Measurements from ENCODE around the gene RXFP3. TPM values are rescaled to one million over a fixed set of nuclear protein-coding genes. Genes with fewer than 3 reads are reported as not detected.

The RXFP3 gene
- not detected for total RNA-seq

- DNase-seq (ENCODE audit: low spot score): no peak
- WGBS: 4% methylated on average over 15 of the region's 45 CpGs
- no peaks in the 10 kb centered on the region for H3K4me1 ChIP-seq (replicated peaks)
- no peaks in the 10 kb centered on the region for H3K9me3 ChIP-seq
- TF ChIP-seq, protein P1, sequence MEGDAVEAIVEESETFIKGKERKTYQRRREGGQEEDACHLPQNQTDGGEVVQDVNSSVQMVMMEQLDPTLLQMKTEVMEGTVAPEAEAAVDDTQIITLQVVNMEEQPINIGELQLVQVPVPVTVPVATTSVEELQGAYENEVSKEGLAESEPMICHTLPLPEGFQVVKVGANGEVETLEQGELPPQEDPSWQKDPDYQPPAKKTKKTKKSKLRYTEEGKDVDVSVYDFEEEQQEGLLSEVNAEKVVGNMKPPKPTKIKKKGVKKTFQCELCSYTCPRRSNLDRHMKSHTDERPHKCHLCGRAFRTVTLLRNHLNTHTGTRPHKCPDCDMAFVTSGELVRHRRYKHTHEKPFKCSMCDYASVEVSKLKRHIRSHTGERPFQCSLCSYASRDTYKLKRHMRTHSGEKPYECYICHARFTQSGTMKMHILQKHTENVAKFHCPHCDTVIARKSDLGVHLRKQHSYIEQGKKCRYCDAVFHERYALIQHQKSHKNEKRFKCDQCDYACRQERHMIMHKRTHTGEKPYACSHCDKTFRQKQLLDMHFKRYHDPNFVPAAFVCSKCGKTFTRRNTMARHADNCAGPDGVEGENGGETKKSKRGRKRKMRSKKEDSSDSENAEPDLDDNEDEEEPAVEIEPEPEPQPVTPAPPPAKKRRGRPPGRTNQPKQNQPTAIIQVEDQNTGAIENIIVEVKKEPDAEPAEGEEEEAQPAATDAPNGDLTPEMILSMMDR (IDR thresholded peaks at IDR 0.05): no peak
- TF ChIP-seq POLR2A (IDR thresholded peaks at IDR 0.05): no peak
- no peak for TF ChIP-seq POLR2AphosphoS5 (IDR thresholded peaks at IDR 0.05)
- H3K36me3 ChIP-seq: no peaks in the 10 kb centered on the region
- H3K27me3 ChIP-seq (replicated peaks; ENCODE audit: insufficient read depth): peaks cover 27% of the 10 kb centered on the region
- no peak within 1 kb of the TSS for H3K27ac ChIP-seq
- intact Hi-C loops (cut with DNase I): loop anchor here (5.0 to 10.0 kb wide), 2 partner anchors 462 to 504 kb away; no protein-coding TSS in a partner anchor
- H3K4me3 ChIP-seq: peak within 1 kb of the TSS in 1 of 2 donors; percentile 2
Measured at GRCh38 chr5:33936381-33937016, at the start of gene RXFP3. Gene RXFP3, plus strand, starts transcription at chr5:33936386. Its CDS starts 355 bp downstream, at chr5:33936741.

DNA sequence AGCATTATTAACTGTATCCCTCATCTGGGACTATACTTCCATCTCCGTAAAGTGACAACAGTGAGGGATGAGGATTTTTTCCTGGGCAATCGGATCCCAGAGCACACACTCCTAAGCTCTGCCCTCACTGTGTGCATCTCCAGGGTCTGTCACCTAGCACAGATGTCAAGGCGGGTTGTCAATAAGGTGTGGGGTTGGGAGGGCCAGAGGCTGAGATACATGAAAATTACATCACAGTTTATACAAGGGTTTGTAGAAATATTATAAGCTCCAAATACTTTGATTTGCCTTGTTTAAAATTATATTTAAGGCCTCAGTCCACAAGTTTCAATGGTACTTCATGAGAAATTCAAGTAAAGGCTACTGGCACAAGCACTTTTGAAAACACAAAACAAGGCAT is 48.9 kb upstream of the RXFP3 start:
- WGBS: 95% methylated on average over 3 of the region's 3 CpGs
- Histone ChIP-seq H3K4me1 (replicated peaks) (no peaks in the 10 kb centered on the region), H3K4me3 (no peak overlapping the region), H3K36me3 (no peaks in the 10 kb centered on the region), H3K27ac (no peak overlapping the region), H3K27me3 (replicated peaks; ENCODE audit: insufficient read depth) (no peaks in the 10 kb centered on the region), H3K9me3 (no peaks in the 10 kb centered on the region)
- intact Hi-C loops (cut with DNase I): no loop called here
- DNase-seq (ENCODE audit: low spot score): no peak
- TF ChIP-seq, protein P1 (IDR thresholded peaks at IDR 0.05): no peak
- TF ChIP-seq POLR2A (IDR thresholded peaks at IDR 0.05) (no peak), POLR2AphosphoS5 (IDR thresholded peaks at IDR 0.05) (no peak)

- TF ChIP-seq POLR2AphosphoS5 (IDR thresholded peaks at IDR 0.05): no peak
- intact Hi-C loops (cut with DNase I): no loop called here
- Histone ChIP-seq H3K4me1 (replicated peaks) (no peaks in the 10 kb centered on the region), H3K27ac (no peak overlapping the region), H3K4me3 (no peak overlapping the region), H3K36me3 (no peaks in the 10 kb centered on the region), H3K27me3 (replicated peaks; ENCODE audit: insufficient read depth) (no peaks in the 10 kb centered on the region), H3K9me3 (no peaks in the 10 kb centered on the region)
- 61% methylated on average over 4 of the region's 4 CpGs for WGBS
- no peak for DNase-seq (ENCODE audit: low spot score)
Measured at GRCh38 chr5:33888587-33888986, 47.6 kb upstream of the RXFP3 start.

DNA sequence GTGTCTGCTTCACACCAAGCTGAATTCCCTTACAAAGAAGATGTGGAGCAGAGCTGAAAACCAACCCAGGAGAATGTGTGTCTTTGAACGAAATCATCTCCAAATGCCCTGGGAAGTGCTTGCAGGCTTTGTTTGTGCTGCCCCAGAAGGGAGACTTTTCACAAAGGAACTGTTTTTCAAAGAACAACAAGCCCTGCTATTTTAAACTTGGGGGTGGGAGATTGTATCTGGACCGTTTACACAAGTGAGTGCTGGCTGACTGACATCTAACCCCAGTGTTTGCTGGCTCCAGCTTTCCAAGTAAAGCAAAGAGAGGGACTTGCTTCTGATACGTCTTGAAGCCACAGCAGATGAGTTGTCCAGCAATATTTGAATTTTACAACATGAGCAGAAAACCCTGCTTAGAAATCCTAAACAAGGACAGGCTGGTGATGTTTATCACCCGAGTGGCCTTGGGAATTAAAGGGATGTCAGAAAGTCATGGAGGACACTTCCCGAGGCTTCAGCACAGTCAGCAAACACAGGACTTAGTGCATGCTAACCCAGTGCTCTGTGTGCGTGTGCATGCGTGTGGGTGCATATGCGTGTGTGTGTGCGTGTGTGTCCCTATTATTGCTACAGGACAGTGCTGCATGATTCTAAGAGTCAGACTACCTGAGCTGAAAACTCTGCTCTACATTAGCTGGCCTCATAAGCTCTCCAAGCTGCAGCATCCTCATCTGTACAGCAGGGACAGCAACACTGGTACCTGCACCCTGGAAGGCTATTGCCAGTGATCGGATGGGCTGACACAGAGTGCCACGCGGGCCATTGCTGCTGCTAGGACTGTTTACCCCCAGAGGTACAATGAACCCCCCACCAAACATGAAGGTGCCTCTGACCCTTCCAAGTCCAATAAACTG is 45.8 kb upstream of the RXFP3 start:
- DNase-seq (ENCODE audit: low spot score): no peak
- Histone ChIP-seq H3K36me3 (no peaks in the 10 kb centered on the region), H3K27me3 (replicated peaks; ENCODE audit: insufficient read depth) (no peaks in the 10 kb centered on the region), H3K4me1 (replicated peaks) (no peaks in the 10 kb centered on the region), H3K27ac (no peak overlapping the region), H3K9me3 (no peaks in the 10 kb centered on the region), H3K4me3 (no peak overlapping the region)
- TF ChIP-seq POLR2A (IDR thresholded peaks at IDR 0.05) (no peak), POLR2AphosphoS5 (IDR thresholded peaks at IDR 0.05) (no peak)
- TF ChIP-seq, protein P1 (IDR thresholded peaks at IDR 0.05): no peak
- 45% methylated on average over 12 of the region's 12 CpGs for WGBS
- intact Hi-C loops (cut with DNase I): no loop called here

DNA sequence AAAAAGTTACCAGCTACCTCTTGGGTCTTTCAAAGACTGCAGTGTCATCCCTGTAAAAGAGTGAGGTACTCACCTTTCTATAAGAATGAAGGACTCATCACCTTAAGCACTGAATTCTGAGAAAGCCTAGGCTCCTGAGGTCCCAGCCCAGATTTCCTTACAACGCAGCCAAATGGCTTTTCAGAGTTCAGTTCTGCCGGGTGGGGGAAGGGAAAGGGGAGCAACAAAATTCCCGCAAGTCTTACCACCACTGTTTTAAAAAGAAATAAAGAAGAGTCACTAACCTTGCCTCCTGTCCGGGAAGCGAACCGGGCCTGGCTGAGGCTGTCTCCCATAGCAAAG is 44.8 kb upstream of the RXFP3 start:
- Histone ChIP-seq H3K27ac (no peak overlapping the region), H3K4me3 (peak overlapping the region; percentile 22 to 28), H3K36me3 (no peaks in the 10 kb centered on the region), H3K27me3 (replicated peaks; ENCODE audit: insufficient read depth) (no peaks in the 10 kb centered on the region), H3K4me1 (replicated peaks) (no peaks in the 10 kb centered on the region), H3K9me3 (no peaks in the 10 kb centered on the region)
- intact Hi-C loops (cut with DNase I): no loop called here
- TF ChIP-seq POLR2A (IDR thresholded peaks at IDR 0.05) (no peak), POLR2AphosphoS5 (IDR thresholded peaks at IDR 0.05) (no peak)
- TF ChIP-seq, protein P1 (IDR thresholded peaks at IDR 0.05): no peak
- DNase-seq (ENCODE audit: low spot score): no peak
- 3% methylated on average over 6 of the region's 6 CpGs for WGBS
